ENCODE results near the gene CAMK1D.

DNA sequence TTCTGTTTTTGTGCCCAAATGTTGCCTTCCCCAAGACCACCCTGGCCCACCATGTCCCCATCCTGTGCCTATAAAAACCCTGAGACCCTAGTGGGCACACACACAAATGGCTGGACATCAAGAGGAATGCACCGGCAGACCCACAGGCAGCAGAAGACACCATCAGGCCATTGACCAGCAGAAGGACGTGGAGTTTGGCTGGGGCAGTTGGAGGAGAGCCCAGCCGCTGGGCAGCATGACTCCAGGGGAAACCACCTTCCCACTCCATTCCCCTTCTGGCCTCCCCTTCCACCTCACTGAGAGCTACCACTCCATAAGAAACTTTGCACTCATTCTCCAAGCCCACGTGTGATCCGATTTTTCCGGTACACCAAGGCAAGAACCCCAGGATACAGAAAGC is 309.2 kb downstream of the CAMK1D start:
- TF ChIP-seq, protein P1, sequence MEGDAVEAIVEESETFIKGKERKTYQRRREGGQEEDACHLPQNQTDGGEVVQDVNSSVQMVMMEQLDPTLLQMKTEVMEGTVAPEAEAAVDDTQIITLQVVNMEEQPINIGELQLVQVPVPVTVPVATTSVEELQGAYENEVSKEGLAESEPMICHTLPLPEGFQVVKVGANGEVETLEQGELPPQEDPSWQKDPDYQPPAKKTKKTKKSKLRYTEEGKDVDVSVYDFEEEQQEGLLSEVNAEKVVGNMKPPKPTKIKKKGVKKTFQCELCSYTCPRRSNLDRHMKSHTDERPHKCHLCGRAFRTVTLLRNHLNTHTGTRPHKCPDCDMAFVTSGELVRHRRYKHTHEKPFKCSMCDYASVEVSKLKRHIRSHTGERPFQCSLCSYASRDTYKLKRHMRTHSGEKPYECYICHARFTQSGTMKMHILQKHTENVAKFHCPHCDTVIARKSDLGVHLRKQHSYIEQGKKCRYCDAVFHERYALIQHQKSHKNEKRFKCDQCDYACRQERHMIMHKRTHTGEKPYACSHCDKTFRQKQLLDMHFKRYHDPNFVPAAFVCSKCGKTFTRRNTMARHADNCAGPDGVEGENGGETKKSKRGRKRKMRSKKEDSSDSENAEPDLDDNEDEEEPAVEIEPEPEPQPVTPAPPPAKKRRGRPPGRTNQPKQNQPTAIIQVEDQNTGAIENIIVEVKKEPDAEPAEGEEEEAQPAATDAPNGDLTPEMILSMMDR (IDR thresholded peaks at IDR 0.05; ENCODE audit: low read length), result no peak
- no peak for TF ChIP-seq EZH2 (IDR thresholded peaks at IDR 0.05; ENCODE audit: borderline replicate concordance, low read length)
